GM10248 (cell line): Measurements from ENCODE around the gene SEPTIN5.
"Not testable (repeated sequence)": the region's sequence is repeated elsewhere in the genome, so short reads cannot be mapped to it uniquely, and the experiment has no call there.

Experiments
- CTCF ChIA-PET: fragments of 300-600 bp; sonication (Branson Sonifier 250); formaldehyde crosslinking; extraction: SDS; loops from one replicate; lab custom pipeline; 2021; ENCODE audit warnings: antibody characterized with exemption; lab: Yijun Ruan, JAX
- POLR2A ChIA-PET: fragments of 350-650 bp; sonication (Branson Sonifier 250); formaldehyde crosslinking; extraction: SDS; loops from one replicate; lab custom pipeline; 2020; ENCODE audit warnings: antibody characterized with exemption; lab: Yijun Ruan, JAX
- DNase-seq: peaks from one replicate; pipeline ENCODE4 v3.0.0; 2012; ENCODE audit errors: extremely low spot score
- TF ChIP-seq, protein P1 (sequence below): IDR thresholded peaks from 2 replicates; pipeline ENCODE4 v1.5.1; 2012; ENCODE audit warnings: mild to moderate bottlenecking, low read depth; ENCODE audit errors: extremely low read depth, missing control alignments, control extremely low read depth

Gene SEPTIN5

DNA sequence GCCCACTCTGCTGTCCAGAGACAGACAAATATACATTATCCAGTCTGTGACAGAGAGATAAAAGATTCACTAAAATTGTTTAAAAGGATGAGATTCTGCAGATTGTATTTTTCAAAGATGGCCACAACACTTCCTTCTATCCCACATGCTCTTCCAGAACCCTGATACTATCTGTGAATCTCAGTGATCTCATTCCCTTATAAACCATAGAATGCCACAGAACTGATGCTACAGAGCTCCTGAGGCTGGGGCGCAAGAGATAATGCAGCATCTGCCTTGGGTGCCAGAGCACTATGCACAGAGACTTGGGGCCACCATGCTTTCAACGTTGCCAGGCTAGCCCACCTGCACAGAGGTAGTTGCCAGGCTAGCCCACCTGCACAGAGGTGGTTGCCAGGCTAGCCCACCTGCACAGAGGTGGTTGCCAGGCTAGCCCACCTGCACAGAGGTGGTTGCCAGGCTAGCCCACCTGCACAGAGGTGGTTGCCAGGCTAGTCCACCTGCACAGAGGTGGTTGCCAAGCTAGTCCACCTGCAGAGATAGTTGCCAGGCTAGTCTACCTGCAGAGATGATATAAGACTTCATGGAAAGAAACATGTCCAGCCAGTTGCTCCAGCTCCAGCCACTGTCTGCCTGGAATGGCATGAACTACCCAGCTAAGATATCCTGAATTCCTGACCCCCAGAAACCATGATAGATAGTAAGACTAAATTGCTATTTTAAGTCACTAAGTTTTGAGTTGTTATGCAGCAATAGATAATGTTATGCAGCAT is 17.6 kb upstream of the SEPTIN5 start:
- TF ChIP-seq, protein P1, sequence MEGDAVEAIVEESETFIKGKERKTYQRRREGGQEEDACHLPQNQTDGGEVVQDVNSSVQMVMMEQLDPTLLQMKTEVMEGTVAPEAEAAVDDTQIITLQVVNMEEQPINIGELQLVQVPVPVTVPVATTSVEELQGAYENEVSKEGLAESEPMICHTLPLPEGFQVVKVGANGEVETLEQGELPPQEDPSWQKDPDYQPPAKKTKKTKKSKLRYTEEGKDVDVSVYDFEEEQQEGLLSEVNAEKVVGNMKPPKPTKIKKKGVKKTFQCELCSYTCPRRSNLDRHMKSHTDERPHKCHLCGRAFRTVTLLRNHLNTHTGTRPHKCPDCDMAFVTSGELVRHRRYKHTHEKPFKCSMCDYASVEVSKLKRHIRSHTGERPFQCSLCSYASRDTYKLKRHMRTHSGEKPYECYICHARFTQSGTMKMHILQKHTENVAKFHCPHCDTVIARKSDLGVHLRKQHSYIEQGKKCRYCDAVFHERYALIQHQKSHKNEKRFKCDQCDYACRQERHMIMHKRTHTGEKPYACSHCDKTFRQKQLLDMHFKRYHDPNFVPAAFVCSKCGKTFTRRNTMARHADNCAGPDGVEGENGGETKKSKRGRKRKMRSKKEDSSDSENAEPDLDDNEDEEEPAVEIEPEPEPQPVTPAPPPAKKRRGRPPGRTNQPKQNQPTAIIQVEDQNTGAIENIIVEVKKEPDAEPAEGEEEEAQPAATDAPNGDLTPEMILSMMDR, result no peak
- POLR2A ChIA-PET, result no interaction called here
- CTCF ChIA-PET, result interaction anchor here (2.8 kb wide), 1 partner anchor 17 kb away, joined by 6 read pairs; no protein-coding TSS in a partner anchor
- DNase-seq, result peak; percentile 4

DNA sequence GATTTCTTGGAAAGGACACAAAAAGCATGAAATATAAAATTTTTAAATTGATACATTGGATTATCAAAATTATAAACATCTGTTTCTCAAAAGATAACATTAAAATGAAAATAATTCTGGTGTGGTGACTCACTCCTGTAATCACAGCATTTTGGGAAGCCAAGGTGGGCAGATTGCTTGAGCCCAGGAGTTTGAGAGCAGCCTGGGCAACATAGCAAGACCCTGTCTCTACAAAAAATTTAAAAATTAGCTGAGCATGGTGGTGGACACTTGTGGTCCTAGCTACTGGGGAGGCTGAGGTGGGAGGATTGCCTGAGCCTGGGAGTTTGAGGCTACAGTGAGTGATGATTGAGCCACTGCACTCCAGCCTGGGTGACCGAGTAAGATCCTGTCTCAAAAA is 16.4 kb upstream of the SEPTIN5 start:
- POLR2A ChIA-PET, DNase-seq: not testable (repeated sequence)
- CTCF ChIA-PET, result interaction anchor here (2.8 kb wide), 1 partner anchor 18 kb away, joined by 6 read pairs; no protein-coding TSS in a partner anchor

DNA sequence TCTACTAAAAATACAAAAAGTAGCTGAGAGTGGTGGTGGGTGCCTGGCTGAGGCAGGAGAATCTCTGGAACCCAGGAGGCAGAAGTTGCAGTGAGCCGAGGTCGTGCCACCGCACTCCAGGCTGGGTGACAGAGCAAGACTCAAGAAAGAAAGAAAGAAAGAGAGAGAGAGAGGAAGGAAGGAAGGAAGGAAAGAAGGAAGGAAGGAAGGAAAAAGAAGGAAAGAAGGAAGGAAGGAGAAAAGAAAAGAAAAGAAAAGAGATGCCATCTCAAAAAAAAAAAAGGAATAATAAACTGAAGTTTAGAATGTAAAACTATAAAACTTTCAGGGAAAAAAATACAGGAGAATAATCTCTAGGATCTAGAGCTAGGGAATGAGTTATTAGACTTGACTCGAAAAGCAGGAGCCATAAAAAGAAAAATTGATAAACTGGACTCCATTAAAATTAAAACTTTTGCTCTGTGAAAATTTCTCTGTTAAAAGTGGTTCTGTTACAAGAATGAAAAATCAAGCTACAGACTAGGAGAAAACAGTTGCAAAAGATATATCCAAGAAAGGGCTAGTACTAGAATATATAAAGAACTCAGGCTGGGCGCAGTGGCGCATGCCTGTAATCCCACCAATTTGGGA is 13.4 kb upstream of the SEPTIN5 start:
- POLR2A ChIA-PET, result no interaction called here
- TF ChIP-seq, protein P1, result no peak
- CTCF ChIA-PET, result interaction anchor here (1.3 to 1.6 kb wide), 2 partner anchors 12 to 25 kb away, joined by 3 to 6 read pairs; no protein-coding TSS in a partner anchor
- DNase-seq, result no peak

DNA sequence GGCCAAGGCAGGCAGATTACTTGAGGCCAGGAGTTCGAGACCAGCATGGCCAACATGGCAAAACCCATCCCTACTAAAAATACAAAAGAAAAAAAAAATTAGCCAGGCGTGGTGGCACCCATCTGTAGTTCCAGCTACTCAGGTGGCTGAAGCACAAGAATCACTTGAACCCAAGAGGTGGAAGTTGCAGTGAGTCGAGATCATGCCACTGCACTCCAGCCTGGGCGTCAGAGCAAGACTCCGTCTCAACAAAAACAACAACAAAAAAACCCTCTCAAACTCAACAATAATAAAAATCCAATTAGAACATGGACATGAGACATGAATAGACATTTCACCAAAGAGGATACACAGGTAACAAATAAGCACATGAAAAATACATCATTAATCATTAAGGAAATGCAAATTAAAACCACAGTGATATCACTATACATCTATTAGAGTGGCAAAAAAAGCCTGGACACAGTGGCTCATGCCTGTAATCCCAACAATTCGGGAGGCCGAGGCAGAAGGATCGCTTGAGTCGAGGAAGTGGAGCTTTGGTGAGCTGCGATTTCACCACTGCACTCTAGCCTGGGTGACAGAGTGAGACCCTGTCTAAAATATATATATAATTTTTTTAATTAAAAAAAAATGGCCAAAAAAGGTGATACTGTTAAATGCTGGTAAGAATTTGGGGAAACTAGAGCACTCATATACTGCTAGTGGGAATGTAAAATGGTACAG is 12.7 kb upstream of the SEPTIN5 start:
- CTCF ChIA-PET, result interaction anchor here (1.3 kb wide), 1 partner anchor 12 kb away, joined by 6 read pairs; no protein-coding TSS in a partner anchor
- POLR2A ChIA-PET, result no interaction called here
- TF ChIP-seq, protein P1, result no peak
- DNase-seq, result no peak

DNA sequence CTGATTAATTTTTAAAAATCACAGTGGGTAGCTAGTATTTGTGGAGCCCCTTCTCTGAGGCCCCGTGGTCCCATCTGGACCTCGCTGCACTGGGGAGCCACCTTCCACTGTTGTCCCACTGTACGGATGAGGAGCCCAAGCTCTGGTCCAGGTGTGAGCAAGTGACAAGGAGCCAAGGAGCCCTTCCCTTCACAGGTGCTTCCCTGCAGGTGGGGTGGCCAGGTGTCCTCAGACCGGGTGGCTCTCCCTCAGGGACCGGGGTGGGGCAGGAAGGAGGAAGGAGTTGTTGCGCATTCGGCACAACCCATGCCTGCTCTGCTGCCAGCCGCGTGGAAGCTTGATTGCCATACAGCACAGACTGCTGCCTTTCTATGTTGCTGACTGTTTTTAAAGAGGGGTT is 10.4 kb upstream of the SEPTIN5 start:
- CTCF ChIA-PET, result no interaction called here
- TF ChIP-seq, protein P1, result no peak
- no peak for DNase-seq
- POLR2A ChIA-PET, result no interaction called here

DNA sequence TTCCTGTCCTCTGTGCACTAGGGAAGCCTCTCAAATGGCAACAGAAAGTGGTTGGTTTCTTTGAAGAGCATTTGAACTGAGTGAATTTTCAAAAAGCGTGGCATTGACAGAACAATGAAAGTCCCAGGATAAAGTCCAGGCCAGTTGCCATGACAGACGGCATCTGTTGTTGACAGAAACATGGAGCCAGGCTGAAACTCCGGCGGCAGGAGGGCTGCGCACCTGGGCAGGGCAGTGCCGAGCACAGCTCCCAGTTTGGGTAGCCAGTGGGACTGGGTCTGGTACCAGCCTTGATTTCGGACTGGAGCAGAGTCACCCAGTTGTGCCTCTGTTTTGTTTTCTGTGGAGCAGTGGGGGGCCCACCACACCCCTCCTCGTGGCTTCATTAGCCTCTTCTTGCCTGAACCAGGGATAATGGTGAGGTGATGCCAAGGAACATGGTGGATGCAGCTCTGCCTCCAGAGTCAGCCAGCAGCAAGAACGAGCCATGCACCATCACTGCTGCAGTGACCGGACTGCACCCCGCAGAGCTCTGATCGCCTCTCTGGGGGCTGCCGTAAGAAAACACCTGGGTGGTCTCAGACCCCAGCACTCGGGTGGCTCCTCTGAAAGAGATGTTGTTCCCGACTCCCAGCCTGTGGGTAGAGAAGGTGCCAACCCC is 9.8 kb upstream of the SEPTIN5 start:
- TF ChIP-seq, protein P1, result no peak
- POLR2A ChIA-PET, result no interaction called here
- CTCF ChIA-PET, result no interaction called here
- no peak for DNase-seq
